Activated CD4-positive, alpha-beta T cell treated with anti-CD3 and anti-CD28 coated beads, Interleukin-2, amount 50 U/mL, for 4 hours (primary cell): ENCODE data around the gene TMEM121.
"Not testable (repeated sequence)": the region's sequence is repeated elsewhere in the genome, so short reads cannot be mapped to it uniquely, and the experiment has no call there.

Experiments used
- DNase-seq, 2 experiments: peaks; one replicate each; pipeline ENCODE4 v3.0.0-alpha.2; 2020

TMEM121 gene

GRCh38 chr14:105571181-105571951, 45.0 kb downstream of the TMEM121 start:
- DNase-seq = not testable (repeated sequence)

DNA sequence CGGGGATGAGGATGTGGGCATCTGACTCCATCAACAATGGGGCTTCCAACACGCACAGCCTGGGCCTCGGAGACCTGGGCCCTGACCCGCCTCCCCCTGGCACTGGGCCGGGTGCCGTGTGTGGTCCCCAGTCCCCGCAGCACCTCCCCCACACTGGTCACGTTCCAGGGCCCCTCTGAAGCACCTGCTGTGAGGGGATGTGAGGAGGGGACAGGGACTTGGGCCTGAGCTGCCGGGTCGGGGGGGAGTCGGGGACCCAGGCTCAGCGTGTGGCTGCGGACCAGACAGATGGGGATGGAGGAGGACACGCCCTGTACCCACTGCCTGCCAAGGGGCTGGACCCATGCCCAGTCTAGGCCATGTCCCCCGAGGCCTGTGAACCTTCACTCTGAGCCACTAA, 45.7 kb downstream of the TMEM121 start:
- DNase-seq = not testable (repeated sequence)

DNA sequence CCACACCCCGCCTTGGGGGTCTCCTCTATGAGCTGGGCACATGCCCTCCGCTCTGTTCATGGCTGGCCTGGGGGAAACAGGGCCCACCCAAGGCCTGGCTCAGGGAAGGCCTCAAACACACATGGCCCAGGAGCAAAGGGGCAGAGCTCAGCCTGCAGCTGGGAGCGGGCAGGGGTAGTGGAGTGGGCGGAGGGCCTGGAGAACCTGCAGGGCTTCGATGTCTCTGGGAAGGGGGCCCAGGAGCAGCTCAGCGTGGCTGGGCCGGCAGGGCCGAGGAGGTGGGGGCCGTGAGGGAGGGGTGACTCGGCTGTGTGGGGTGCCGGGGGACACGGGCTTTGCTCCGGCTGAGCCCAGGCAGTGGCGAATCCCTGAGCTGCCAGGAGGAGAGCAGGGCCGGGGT, 47.5 kb downstream of the TMEM121 start:
- DNase-seq = not testable (repeated sequence)

DNA sequence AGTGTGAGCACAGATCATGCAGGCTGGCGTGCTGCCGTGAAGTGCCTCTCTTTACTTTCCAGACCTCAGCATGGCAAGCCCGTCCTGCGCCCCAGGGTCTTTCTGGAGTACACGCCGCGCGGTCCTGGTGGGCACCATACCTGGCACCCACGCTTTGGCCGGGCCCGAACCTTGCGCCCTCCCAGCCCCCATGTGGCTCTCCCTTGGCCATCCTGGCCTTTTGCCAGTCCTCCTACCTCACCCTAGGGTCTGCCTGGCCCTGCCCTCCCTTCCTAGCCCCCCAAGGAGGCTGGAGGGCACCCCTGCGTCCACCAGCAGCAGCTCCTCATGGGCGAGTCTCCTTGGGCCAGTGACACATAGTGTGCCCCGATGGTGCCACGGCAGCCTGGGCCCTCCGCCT, 48.0 kb downstream of the TMEM121 start:
- not testable (repeated sequence) for DNase-seq

- not testable (repeated sequence) for DNase-seq
Observed at GRCh38 chr14:105575016-105575700, 48.8 kb downstream of the TMEM121 start.

GRCh38 chr14:105576525-105577088, 50.2 kb downstream of the TMEM121 start:
- DNase-seq = no peak

DNA sequence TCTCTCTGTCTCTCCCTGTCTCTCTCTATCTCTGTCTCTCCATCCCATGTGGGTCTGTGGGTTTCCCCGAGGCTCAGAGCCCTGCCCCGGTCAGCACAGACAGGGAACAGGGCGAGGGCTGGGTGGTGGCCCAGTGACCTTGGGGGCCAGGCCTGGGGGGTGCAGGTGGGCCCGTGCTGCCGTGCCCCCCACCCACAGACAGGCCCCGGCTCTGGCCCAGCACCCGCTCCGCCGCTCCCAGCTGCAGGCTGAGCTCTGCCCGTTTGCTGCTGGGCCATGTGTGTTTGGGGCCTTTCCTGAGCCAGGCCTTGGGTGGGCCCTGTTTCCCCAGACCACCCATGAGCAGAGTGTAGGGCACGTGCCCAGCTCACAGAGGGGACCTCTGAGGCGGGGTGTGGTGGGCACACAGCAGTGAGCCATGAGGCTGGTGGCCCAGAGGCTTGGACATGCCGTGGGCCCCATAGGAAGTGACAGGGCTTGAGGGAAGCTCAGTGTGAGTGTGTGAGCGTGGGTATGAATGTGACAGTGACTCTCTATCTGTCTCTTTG, 51.0 kb downstream of the TMEM121 start:
- no peak for DNase-seq

DNA sequence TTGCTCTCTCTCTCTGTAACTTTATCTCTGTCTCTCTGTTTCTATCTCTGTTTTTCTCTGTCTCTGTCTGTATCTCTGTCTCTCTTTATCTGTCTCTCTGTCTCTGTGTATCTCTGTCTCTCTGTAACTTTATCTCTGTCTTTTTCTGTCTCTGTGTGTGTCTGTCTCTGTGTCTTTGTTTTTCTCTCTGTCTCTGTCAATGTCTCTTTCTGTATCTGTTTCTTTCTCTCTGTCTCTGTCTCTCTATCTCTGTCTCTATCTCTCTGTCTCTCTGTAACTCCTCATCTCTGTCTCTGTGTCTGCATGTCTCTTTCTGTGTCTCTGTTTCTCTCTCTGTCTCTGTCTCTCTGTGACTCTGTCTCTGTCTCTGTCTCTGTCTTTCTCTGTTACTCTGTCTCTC, 51.7 kb downstream of the TMEM121 start:
- DNase-seq = no peak

DNA sequence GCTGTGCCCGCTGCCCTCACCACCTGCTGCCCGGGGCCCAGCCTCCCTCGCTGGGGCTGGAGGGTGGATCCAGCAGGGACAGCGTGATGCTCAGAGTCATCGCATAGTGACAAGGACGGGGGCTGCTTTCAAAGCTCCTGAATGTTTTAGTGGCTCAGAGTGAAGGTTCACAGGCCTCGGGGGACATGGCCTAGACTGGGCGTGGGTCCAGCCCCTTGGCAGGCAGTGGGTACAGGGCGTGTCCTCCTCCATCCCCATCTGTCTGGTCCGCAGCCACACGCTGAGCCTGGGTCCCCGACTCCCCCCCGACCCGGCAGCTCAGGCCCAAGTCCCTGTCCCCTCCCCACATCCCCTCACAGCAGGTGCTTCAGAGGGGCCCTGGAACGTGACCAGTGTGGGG, 52.8 kb downstream of the TMEM121 start:
- not testable (repeated sequence) for DNase-seq
